ENCODE results near the gene MSH6.

MSH6 gene

GRCh38 chr2:47805850-47806249, 22.9 kb downstream of the MSH6 start:
- no peak for DNase-seq (ENCODE audit: extremely low spot score)
- CTCF ChIA-PET, result no interaction called here
- TF ChIP-seq, protein P1, sequence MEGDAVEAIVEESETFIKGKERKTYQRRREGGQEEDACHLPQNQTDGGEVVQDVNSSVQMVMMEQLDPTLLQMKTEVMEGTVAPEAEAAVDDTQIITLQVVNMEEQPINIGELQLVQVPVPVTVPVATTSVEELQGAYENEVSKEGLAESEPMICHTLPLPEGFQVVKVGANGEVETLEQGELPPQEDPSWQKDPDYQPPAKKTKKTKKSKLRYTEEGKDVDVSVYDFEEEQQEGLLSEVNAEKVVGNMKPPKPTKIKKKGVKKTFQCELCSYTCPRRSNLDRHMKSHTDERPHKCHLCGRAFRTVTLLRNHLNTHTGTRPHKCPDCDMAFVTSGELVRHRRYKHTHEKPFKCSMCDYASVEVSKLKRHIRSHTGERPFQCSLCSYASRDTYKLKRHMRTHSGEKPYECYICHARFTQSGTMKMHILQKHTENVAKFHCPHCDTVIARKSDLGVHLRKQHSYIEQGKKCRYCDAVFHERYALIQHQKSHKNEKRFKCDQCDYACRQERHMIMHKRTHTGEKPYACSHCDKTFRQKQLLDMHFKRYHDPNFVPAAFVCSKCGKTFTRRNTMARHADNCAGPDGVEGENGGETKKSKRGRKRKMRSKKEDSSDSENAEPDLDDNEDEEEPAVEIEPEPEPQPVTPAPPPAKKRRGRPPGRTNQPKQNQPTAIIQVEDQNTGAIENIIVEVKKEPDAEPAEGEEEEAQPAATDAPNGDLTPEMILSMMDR (IDR thresholded peaks at IDR 0.05; ENCODE audit: control extremely low read depth, extremely low read depth, low read depth, missing control alignments), result no peak
- POLR2A ChIA-PET, result no interaction called here

DNA sequence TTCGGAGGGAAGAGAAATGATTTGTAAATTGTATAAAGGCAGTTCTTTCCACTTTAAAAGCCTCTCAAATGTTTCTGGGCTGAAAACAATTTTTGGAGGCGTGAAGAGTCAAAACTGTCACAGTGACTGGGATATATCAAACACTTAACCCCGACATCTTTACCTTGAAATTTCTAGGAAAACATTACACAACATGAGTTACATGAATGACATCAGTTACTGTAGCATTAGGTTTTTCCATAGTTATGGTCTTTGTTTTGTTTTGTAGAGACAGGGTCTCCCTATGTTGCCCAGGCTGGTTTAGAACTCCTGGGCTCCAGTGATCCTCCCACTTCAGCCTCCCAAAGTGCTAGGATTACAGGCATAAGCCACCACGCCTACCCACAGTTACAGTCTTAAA, 25.7 kb downstream of the MSH6 start:
- ChIA-PET POLR2A (no interaction called here), CTCF (interaction anchor here (0.9 to 1.3 kb wide), 2 partner anchors 14 to 34 kb away, joined by 3 to 4 read pairs; no protein-coding TSS in a partner anchor)
- DNase-seq (ENCODE audit: extremely low spot score), result no peak
- TF ChIP-seq, protein P1 (IDR thresholded peaks at IDR 0.05; ENCODE audit: control extremely low read depth, extremely low read depth, low read depth, missing control alignments), result no peak

DNA sequence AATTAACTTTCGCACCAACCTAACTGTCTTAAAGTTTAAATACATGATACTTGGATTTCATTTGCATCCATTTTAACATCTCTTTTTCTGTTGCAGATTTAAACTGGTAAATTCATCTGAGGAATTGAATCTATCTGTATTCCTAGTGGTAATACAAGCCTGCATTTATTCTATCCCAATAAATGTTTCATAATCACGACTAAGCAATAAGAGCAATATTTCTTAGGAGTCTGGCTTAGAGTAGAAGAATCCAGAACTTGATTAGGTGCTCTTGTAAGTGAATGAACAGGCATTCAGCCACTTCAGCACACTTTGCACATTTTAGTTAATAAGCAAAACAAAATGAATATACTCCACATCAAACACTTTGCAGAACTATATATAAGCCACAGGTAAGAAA, 27.0 kb downstream of the MSH6 start:
- ChIA-PET CTCF (no interaction called here), POLR2A (no interaction called here)
- no peak for DNase-seq (ENCODE audit: extremely low spot score)
- TF ChIP-seq, protein P1 (IDR thresholded peaks at IDR 0.05; ENCODE audit: control extremely low read depth, extremely low read depth, low read depth, missing control alignments), result no peak

DNA sequence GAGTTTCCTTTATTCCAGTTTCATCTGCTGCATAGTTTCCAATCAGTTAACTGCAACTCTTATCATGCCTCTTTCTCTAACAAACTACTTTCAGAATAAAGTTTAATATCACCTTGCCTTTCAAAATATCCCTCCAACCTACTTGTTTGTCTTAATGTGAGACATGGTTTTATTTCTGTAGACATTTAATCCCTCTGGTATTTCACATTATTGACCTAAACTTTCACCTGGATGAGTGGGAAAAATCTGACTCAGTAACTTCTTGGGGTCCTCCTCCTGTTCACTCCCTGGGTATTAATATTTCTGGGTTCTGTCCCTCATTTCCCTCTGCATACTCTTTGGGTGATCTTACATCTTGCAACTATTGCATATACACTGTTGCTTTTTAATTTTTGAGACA, 27.9 kb downstream of the MSH6 start:
- CTCF ChIA-PET, result interaction anchor here (1.7 kb wide), 1 partner anchor 14 kb away, joined by 3 read pairs; no protein-coding TSS in a partner anchor
- no peak for DNase-seq (ENCODE audit: extremely low spot score)
- TF ChIP-seq, protein P1 (IDR thresholded peaks at IDR 0.05; ENCODE audit: control extremely low read depth, extremely low read depth, low read depth, missing control alignments), result no peak
- POLR2A ChIA-PET, result no interaction called here

- ChIA-PET CTCF (interaction anchor here (1.7 kb wide), 1 partner anchor 13 kb away, joined by 3 read pairs; no protein-coding TSS in a partner anchor), POLR2A (no interaction called here)
- DNase-seq (ENCODE audit: extremely low spot score), result no peak
- TF ChIP-seq, protein P1 (IDR thresholded peaks at IDR 0.05; ENCODE audit: control extremely low read depth, extremely low read depth, low read depth, missing control alignments), result no peak
Observed at GRCh38 chr2:47811668-47812067, 28.7 kb downstream of the MSH6 start.

- TF ChIP-seq, protein P1 (IDR thresholded peaks at IDR 0.05; ENCODE audit: control extremely low read depth, extremely low read depth, low read depth, missing control alignments), result no peak
- POLR2A ChIA-PET, result no interaction called here
- CTCF ChIA-PET, result interaction anchor here (1.6 kb wide), 1 partner anchor 12 kb away, joined by 4 read pairs; no protein-coding TSS in a partner anchor
- peak; percentile 19 for DNase-seq (ENCODE audit: extremely low spot score)
Observed at GRCh38 chr2:47815764-47816163, 32.8 kb downstream of the MSH6 start.

- TF ChIP-seq, protein P1 (IDR thresholded peaks at IDR 0.05; ENCODE audit: control extremely low read depth, extremely low read depth, low read depth, missing control alignments), result no peak
- ChIA-PET POLR2A (no interaction called here), CTCF (interaction anchor here (1.1 kb wide), 1 partner anchor 11 kb away, joined by 5 read pairs; no protein-coding TSS in a partner anchor)
- DNase-seq (ENCODE audit: extremely low spot score), result no peak
Observed at GRCh38 chr2:47818777-47819176, 35.8 kb downstream of the MSH6 start.

Measured in GM10248 (cell line).